COLO668 (cell line): ENCODE data around the gene PCSK9.

Source experiments
- DNase-seq: peaks from one replicate; lab custom pipeline; 2025; ENCODE audit not compliant: unreplicated experiment; lab: John Stamatoyannopoulos, UW

Gene PCSK9

DNA sequence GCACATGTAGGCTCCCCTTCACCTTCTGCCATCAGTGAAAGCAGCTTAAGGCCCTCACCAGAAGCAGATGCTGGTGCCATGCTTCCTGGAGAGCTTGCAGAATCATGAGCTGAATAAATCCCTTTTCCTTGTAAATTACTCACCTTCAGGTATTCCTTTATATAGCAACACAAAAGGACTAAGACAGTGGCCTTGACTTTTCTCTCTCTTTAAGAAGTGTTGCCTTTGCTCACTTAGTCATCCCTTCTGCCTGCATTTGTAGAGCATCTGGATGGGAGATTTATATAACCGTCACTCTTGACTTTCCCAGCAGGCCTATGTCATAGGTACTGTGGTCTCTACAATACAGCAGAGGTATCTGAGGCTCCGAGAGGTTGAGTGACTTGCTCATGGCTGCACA is 3.7 kb downstream of the PCSK9 start:
- DNase-seq: no peak

DNA sequence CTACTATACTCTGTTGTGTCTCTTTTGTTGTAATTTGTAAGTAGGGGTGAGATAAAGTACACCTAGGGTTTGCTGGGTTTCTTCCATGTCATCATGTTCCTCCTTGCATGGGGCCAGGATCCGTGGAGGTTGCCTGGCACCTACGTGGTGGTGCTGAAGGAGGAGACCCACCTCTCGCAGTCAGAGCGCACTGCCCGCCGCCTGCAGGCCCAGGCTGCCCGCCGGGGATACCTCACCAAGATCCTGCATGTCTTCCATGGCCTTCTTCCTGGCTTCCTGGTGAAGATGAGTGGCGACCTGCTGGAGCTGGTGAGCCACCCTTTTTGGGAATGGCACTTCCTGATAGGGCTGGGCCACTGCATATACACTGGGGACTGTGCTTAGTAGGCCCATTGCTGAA is 4.4 kb downstream of the PCSK9 start:
- DNase-seq: no peak

DNA sequence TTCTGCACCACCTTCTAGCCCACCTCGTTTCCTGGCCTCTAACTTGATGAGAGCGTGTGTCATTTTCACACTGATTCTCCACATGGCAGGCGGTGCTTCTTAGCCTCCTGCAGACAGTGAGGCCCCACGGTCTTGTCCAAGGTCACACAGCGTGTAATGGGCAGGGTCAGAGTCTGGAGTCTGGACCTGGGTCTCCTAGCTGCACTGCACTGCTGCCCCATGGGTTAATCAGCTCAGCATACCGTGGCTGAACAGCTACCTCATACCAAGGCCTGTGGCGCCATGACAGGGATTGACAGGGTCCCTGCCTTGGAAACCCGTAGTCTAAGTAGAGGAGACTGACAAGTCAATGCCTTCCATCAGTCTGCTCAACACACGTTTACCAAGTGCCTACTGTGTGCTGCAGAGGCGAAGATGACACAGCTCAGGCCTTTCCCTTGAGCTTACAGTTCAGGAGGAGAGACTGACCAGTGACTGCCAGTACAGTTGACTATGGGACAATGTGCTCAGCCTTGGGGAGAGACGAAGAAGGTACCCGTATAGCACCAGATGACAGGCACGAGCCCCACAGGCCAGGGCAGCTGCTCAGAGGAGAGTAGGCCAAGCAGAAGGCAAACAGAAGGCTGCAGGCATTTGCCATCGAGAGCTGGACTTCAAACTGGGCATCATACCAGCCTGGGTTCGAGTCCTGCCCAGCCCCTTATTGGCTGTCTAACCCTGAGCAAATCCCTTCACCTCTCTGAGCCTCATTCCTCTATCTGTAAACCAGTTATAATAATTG is 5.5 kb downstream of the PCSK9 start:
- no peak for DNase-seq

DNA sequence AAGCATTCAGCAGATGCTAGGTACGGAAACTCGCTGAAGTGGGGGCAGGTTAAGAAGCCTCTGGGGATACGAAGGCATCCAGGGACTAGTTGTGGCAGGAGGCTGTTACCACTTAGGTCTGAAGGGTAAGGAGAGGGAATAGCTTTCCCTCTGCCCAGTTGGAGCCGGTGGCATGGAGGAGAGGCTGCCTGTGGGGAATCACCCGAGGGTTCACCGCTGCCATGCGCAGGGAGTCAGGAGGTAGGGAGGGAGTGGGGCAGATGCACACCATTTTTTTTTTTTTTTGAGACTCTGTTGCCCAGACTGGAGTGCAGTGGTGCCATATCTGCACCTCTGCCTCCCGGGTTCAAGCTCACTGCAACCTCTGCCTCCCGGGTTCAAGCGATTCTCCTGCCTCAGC is 6.1 kb downstream of the PCSK9 start:
- DNase-seq: no peak

DNA sequence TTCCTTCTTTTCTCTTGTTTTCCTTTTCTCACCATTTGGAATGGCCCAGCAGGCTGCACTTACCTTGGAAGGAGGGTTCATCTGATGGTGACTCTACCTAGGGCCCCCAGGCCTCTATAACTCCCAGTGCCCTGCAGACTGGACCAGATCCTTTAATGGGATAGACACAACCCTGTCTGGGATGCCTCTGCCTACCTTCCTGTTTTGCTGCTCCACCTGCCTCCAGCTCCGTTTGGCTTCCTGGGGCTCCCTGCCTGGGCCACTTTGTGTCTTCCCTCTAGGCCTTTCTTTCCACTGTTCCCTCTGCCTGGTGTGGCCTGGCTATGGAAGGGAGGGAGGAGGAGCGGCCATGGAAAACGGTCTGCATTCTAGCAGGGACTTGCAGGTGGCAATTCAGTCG is 7.5 kb downstream of the PCSK9 start:
- no peak for DNase-seq

DNA sequence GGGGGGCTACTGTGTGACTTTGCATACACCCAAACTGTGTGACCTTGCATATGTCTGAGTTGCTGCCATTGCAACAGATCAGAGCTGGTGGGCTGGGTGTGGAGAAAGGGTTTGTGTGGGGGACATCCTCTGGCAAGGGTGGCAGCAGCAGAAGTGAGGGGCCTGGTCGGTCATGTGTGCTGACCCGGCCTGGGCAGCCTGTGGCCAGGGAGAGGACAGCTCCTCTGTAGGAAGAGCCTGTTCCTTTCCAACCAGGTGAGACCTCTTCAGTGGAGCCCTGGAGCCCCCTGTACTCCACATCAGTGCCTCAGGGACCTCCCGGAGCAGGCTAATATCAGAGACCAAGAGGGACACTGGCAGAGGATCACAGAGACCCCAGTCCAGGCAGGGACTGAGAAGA is 8.3 kb downstream of the PCSK9 start:
- no peak for DNase-seq

DNA sequence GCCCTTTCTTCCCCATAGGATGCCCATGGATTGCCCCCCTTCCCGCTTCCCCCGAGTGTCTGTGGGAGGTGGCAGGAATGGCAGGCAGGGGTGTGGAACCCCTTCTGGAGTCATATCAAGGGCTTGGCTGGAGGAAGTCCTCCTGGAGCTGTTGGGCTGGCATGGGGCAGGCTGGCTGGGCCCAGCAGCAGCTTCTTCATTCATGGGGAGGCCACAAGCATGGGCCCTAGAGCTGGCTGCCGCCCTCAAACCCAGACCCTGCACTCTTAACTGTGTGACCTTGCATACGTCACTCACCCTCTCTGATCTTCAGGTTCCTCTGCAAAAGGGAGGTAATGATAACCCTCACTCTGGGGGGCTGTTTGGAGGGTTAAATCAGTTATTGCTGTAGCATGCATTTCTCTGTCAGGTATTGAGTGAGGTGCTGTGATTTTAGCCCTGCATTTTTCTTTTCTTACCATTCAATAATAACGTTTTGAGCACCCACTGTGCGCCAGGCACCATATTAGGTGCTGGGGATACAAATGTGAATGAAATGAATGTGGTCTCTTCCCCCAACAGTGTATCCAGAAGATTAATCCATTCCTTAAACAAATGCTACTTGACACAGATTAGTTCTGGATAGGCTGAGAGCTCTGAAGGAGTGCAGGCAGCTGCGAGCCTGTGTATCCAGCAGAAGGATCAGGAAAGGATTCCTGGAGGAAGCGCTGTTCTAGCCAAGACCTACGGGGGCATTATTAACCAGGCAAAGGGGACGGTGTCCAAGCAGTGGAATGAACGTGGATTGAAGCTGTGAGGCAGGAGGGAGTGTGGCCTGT is 9.3 kb downstream of the PCSK9 start:
- DNase-seq: no peak

DNA sequence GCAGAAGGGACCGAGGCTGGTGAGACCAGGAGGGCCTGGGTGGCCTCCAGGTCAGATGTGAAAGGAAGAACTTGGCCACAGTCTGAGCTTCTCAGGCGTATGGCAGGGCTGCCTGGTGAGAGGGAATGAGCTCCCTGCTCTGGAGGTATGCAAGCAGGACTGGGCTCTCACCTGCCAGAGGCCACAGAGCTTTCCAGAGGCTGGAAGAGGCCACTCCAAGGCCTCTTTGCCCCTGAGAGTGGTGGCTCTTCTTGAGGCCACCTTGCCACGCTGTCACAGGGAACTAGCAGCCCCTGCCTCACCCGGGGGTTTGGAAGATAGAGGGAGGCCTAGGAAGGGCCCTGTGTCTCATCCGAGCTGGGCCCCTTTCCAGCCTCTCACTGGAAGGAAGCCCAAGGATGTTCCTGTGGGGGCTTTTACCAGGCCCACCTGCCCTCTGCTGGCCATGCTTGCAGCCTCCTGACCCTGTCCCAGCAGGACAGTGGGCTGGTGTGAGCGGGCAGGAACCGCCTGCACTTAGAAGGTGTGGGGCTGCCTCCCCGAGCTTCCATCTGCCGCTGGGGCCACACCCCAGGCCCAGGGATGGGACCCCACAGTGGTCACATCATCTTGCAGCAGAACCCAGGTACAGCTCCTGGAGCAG is 10.0 kb downstream of the PCSK9 start:
- no peak for DNase-seq

DNA sequence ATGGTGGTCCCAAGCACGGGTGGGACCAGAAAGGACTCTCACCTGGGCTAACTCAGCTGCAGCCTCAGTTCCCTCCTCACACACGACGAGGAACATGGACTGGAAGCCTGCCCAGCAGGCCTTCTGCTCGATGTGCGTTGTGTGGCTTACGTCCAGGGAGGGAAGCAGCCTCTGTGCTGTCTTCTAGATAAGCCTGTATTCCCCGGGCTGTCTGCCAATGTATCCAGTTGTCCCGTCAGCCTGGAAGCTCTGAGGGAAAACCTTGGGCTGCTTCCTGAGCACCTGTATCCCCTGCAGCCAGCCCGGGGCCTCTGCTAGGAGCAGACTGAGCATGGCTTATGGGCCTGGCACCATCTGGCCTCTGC is 10.5 kb downstream of the PCSK9 start:
- DNase-seq: no peak

DNA sequence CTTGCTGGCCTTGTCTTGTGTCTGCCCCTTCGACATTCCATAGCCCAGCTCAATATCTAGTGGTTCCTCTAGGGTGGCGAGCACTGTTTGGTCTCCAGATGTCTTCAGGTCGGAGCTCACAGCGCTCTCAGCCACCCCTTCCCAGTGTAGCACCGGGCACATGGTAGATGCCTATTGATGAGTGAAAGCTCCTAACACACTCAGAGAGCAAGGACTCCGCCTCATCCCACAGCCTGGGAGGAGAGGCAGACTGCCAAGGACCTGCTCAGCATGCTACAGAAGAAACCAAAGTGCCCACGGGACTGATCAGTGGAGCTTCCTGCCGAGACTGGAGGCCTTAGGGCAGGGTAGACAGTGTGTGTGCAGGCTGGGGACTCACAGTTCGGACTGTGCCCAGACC is 10.9 kb downstream of the PCSK9 start:
- DNase-seq: no peak

DNA sequence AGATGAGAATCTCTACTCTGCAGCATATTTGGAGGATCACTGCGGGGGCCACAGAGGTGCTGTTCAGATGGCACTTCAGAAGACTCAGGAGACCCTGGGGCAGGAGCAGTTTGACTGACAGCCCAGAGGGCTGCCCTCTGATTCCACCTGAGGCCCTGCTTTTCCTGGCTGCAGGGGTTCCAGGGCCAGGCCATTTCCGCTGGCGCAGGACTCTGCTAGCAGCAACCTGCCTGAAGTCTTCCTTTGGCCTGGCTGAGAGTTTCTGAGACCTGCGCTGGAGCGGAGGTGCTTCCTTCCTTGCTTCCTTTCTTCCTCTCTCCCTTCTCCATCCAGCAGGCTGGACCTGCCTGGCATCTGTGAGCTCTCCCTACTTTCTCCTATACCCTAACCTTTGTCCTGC is 11.8 kb downstream of the PCSK9 start:
- DNase-seq: no peak

DNA sequence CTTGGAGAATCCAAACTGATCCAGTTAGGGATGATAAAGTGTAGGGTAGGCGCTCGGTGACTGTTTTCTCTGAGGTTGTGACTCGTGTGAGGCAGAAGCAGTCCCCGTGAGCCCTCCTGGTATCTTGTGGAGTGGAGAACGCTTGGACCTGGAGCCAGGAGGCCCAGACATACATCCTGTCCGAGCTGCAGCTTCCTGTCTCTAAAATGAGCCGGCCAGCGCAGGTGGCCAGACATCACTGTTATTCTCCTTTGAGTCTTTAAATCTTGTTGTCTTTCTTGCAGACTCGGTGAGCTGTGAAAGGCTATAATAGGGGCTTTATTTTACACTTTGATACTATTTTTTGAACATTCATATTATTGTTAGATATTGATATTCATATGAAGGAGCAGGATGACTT is 12.3 kb downstream of the PCSK9 start:
- DNase-seq: no peak

DNA sequence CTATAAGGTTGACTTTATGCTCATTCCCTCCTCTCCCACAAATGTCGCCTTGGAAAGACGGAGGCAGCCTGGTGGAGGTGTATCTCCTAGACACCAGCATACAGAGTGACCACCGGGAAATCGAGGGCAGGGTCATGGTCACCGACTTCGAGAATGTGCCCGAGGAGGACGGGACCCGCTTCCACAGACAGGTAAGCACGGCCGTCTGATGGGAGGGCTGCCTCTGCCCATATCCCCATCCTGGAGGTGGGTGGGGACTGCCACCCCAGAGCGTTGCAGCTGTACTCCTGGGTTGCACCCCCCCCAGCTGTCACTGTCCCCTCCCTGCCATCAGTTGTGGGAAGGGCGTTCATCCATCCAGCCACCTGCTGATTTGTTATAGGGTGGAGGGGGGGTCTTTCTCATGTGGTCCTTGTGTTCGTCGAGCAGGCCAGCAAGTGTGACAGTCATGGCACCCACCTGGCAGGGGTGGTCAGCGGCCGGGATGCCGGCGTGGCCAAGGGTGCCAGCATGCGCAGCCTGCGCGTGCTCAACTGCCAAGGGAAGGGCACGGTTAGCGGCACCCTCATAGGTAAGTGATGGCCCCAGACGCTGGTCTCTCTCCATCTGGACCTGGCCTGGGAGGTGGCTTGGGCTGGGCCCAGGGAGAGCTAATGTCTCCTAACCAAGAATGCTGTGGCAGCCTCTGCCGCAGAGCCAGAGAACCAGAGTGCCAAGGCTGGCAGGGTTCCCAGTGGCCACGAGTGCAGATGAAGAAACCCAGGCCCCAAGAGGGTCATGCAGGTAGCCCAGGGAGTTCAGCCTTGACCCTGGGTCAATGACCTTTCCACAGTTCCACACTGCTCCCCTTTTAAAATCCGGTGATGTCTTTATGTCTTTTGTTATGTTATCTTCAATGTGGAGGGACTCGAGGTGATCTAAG is 13.1 kb downstream of the PCSK9 start:
- no peak for DNase-seq

DNA sequence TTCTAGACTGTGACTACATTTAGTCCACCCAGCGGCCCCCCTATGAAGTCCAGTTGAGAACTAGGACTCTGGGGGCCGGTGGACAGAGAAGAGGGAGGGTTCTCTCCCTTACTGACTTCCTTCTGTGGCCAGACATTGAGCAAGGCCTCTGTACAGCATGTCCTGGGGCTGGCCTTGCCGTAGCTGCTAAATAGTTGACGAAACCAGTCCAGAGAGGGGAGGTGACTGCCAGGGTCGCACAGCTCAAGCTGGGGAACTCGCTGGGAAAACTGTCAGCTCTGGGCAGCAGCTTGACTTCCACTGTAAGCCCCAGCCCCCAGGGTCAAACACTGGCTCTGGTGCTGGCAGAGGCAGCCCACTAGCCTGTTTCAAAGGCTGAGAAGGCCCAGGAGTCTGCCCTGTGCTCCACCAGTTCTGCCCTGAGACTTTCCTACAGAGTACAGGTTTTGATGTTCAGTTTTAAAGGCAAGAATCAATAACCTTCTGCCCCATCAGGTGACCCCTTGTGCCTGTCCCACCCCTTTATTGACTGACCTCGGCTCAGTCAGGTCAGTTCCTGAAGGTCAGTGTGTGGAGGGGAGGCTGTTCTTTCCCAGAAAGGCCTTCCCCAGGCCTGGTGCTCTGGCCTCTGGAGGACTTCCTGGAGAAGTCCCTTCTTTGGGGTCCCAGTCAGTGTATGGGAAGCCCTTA is 14.1 kb downstream of the PCSK9 start:
- no peak for DNase-seq

DNA sequence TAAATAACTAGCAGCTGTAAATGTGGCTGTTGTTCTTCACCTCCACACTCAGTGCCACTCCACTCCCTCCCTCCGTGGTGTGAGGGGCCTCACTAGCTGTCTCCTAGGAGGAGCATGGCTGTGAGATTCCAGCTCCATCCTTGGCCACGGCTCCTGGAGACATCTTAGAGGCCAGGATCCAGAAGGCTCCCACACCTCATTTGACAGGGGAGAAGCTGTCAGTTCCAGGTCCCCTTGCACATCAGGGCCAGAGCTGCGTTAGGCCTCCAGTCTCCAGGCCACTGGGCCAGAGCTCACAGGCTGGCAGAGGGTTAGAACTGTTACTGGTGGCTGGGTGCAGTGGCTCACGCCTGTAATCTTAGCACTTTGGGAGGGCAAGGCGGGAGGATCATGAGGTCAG is 15.0 kb downstream of the PCSK9 start:
- no peak for DNase-seq

DNA sequence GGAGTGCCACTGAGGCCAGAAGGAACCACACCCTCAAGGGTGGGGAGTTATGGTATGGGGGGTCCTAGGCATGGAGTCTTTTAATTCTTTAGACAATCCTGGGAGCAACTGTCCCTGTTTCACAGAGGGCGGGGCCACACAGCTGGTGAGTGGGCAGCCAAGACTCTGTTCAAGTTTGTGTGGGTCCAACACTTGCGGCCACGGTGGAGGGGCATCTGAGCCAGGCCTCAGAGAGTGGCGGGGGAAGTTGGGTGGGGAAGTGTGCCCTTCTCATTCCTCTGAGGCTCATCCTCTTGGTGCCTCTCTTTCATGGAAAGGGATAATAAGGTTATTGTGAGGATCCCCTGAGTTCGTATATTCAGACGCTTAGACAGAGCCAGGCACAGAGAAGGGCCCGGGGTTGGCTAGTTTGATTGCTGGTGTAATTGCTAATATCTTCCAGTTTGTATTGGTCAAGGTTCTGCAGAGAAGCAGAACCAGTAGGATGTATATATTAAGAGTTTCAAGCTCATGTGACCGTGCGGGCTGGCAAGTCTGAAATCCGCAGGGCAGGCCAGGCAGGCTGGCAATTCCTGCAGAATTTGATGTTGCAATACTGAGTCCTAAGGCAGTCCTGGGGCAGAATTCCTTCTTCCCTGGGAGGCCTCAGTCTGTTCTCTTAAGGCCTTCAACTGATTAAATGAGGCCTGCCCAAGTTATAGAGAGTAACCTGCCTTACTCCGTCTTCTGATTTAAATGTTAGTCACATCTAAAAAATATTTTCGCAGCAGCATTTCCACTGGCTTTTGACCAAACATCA is 15.9 kb downstream of the PCSK9 start:
- DNase-seq: no peak

DNA sequence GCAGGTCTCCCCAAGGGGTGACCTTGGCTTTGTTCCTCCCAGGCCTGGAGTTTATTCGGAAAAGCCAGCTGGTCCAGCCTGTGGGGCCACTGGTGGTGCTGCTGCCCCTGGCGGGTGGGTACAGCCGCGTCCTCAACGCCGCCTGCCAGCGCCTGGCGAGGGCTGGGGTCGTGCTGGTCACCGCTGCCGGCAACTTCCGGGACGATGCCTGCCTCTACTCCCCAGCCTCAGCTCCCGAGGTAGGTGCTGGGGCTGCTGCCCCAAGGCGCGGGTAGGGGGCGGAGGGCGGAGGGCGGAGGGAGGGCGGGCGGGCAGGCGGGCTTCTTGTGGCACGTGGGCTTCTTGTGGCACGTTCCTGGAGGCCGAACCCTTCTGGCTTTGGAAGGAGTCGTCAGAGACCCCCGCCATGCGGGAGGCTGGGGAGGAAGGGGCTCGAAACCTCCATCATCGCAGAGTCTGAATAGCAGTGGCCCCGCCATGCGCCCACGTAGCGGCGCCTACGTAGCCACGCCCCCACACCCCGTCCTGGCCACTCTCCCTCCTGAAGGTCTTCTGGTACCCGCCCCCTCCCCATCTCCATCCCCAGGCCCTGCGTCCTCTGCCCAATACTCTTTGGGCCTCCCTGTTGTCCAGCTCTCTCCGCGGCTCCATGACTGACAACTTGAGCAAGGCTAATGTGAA is 16.7 kb downstream of the PCSK9 start:
- no peak for DNase-seq

DNA sequence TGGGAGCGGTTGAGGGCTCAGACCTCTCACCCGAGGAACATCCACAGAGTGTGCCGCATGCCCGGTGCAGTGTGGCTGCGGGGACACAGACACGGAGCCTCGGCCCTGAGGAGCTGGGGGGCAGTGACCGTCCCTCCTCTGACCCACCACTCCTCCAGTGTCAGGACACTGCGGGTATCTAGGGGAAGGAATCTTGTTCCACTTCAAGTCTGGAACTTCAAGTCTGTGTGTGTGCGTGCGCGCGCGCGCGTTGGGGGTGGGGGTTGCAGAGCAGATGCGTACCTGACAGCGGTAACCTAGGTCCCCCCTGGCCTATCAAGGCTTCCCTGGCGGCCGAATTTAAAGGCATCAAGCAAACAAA is 17.3 kb downstream of the PCSK9 start:
- DNase-seq: no peak

DNA sequence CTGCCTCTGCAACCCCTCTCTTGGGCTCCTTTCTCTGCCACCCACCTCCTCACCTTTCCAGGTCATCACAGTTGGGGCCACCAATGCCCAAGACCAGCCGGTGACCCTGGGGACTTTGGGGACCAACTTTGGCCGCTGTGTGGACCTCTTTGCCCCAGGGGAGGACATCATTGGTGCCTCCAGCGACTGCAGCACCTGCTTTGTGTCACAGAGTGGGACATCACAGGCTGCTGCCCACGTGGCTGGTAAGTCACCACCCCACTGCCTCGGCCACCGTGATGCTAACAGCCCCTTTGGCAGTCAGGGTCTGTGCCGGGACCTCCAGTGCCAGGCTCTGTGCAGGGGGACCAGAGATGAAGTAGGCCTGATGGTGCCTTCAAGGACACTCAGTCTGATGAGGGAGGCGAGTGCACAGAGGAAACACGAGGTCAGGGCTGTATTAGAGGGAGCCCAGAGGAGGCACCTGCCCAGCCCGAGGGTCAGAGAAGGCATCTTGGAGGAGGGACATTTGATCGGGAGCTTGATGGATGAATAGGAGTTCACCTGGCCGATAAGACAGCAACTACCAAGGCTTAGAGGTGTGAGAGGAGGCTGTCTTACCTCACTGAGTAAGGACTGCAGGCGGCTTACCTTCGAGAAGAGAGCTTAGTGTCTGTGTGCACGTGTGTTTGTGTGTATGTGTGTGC is 18.1 kb downstream of the PCSK9 start:
- DNase-seq: no peak
